ENCODE measurements around the gene DUOX1. TPM values are rescaled to one million over a fixed set of nuclear protein-coding genes. Genes with fewer than 3 reads are reported as not detected.

DUOX1 gene
- total RNA-seq, 4 donors from 2014 or later = 1.5 to 4.2 (median 3.9) TPM

DNA sequence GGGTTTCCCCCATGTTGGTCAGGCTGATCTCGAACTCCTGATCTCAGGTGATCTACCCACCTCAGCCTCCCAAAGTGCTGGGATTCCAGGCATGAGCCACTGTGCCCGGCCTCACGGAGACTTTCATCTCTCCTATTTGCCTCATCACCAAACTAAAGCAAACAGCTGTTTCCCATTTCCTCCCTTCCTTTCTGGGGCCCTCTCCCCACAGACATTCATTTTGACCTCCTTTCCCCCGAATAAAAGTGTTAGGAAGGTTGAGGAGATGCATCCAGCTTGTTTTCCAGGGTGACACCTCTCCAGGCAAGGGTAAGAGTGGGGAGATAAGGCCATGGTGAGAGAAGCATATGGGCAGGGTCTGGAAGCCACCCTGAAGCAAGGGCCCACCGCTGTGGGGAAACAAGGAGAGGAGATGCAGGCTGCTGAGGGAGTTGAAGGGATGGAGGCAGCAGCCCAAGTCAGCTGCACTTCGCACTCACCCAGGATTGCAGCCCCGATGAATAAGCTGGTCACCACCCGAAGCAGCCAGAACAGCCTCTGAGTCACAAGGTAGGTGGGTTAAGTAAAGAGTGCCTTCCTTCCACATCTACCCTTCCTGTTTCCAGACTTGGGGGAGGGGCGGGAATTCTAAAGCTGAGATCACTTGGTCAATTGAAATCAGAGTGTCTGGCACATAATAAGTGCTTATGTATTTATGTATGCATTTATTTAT lies 7.9 kb upstream of the DUOX1 start:
- Histone ChIP-seq H3K27me3 (peaks cover 6 to 68% of the 10 kb centered on the region in 2 donors), H3K9me3 (no peaks in the 10 kb centered on the region), H3K4me1 (peaks cover 0 to 14% (median 5%) of the 10 kb centered on the region in 4 donors), H3K27ac (no peak overlapping the region), H3K4me3 (no peak overlapping the region), H3K36me3 (no peaks in the 10 kb centered on the region)
- TF ChIP-seq, protein P1, sequence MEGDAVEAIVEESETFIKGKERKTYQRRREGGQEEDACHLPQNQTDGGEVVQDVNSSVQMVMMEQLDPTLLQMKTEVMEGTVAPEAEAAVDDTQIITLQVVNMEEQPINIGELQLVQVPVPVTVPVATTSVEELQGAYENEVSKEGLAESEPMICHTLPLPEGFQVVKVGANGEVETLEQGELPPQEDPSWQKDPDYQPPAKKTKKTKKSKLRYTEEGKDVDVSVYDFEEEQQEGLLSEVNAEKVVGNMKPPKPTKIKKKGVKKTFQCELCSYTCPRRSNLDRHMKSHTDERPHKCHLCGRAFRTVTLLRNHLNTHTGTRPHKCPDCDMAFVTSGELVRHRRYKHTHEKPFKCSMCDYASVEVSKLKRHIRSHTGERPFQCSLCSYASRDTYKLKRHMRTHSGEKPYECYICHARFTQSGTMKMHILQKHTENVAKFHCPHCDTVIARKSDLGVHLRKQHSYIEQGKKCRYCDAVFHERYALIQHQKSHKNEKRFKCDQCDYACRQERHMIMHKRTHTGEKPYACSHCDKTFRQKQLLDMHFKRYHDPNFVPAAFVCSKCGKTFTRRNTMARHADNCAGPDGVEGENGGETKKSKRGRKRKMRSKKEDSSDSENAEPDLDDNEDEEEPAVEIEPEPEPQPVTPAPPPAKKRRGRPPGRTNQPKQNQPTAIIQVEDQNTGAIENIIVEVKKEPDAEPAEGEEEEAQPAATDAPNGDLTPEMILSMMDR (IDR thresholded peaks at IDR 0.05) = no peak
- no peak for TF ChIP-seq EP300 (IDR thresholded peaks at IDR 0.05)
- no peak for TF ChIP-seq POLR2A (IDR thresholded peaks at IDR 0.05)
- WGBS, 2 donors = 54 to 61% methylated on average over 9 of the region's 9 CpGs
- DNase-seq (ENCODE audit: low spot score in 2 of 2) = no peak

DNA sequence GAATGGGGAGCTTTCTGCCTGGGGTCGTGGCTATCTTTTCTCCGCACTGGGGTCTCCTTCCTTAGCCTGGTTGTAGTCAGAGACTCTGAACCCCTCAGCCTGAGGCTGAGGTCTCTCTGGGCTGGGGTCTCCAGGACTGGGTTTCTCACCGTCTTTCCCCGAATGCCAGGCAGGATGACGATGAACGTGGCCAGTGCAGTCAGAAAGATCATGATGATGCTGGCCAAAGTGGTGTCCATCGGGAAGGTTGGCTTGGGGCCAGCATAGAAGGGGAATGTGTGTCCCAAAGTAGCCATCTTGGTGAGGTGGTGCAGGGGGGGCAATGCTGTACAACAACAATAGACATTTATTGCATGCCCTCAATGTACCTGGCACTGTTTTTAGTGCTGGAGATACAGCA lies 7.1 kb upstream of the DUOX1 start:
- TF ChIP-seq, protein P1 (IDR thresholded peaks at IDR 0.05) = no peak
- TF ChIP-seq POLR2A (IDR thresholded peaks at IDR 0.05) = no peak
- TF ChIP-seq EP300 (IDR thresholded peaks at IDR 0.05) = no peak
- no peak overlapping the region for H3K4me3 ChIP-seq
- no peak for DNase-seq (ENCODE audit: low spot score in 2 of 2)
- H3K27me3 ChIP-seq = peaks cover 0 to 60% of the 10 kb centered on the region in 2 donors
- H3K4me1 ChIP-seq = peaks cover 0 to 6% (median under 1%) of the 10 kb centered on the region in 4 donors
- H3K27ac ChIP-seq = no peak overlapping the region
- H3K9me3 ChIP-seq = no peaks in the 10 kb centered on the region
- WGBS, 2 donors = 78 to 91% methylated on average over 7 of the region's 7 CpGs
- H3K36me3 ChIP-seq = no peaks in the 10 kb centered on the region

DNA sequence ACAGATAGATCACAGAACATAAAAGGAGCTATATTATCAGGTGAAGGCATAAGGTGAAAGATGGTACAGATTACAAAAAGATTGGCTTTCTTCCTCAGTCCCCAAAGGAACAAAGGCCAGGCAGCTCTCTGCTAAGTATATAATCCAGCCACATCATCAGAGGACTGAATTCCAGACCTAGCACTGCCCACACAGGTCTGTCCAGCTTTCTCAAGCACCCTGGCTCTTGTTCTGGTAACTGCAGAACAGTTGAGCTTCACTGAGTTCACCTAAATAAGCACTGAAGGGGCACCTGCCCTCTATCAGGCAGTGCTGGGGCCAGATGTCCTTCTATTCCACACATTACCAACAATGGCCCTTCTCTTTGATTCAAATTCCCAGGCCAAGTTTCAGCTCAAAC lies 6.4 kb upstream of the DUOX1 start:
- H3K4me1 ChIP-seq = no peaks in the 10 kb centered on the region
- no peak for TF ChIP-seq POLR2A (IDR thresholded peaks at IDR 0.05)
- peaks cover 0 to 64% of the 10 kb centered on the region in 2 donors for H3K27me3 ChIP-seq
- H3K4me3 ChIP-seq = no peak overlapping the region
- DNase-seq (ENCODE audit: low spot score in 2 of 2) = no peak
- H3K36me3 ChIP-seq = no peaks in the 10 kb centered on the region
- H3K27ac ChIP-seq = no peak overlapping the region
- no peaks in the 10 kb centered on the region for H3K9me3 ChIP-seq

DNA sequence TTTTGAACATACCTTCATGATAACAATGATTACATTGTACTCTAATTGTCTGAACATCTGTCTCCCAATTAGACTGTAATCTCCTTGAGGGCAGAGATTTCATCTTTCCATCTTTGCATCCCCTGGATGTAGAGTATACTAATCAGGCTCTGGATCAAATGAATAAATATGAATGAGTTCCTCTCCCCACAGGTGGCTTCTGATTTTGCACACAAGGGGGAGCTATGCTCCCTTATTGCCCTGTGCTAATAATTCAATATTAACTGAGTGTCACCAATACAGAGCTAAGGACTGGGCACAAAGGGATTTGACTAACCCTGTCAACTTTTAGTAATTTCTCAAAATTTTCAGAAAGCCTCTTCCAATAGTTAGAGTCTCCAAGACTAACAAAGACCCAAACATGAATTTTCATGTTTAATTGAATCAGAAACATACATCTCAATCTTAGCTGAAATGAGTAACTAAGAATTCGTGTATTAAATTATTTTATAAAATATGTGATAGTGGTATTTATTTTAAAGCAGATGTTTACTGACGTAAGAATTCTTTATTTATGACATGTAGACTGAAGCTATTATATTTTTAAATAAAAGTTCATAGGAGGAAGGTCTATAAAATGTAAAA lies 3.1 kb upstream of the DUOX1 start:
- Histone ChIP-seq H3K4me3 (no peak overlapping the region), H3K27me3 (peaks cover 0 to 63% of the 10 kb centered on the region in 2 donors), H3K9me3 (no peaks in the 10 kb centered on the region), H3K4me1 (peaks cover 0 to 21% (median 11%) of the 10 kb centered on the region in 4 donors), H3K36me3 (no peaks in the 10 kb centered on the region), H3K27ac (no peak overlapping the region)
- TF ChIP-seq POLR2A (IDR thresholded peaks at IDR 0.05) = no peak
- TF ChIP-seq, protein P1 (IDR thresholded peaks at IDR 0.05) = peak in 4 of 5 experiments; percentile 18 to 52 (median 43)
- 78 to 82% methylated on average over 2 of the region's 2 CpGs for WGBS, 2 donors
- no peak for DNase-seq (ENCODE audit: low spot score in 2 of 2)

DNA sequence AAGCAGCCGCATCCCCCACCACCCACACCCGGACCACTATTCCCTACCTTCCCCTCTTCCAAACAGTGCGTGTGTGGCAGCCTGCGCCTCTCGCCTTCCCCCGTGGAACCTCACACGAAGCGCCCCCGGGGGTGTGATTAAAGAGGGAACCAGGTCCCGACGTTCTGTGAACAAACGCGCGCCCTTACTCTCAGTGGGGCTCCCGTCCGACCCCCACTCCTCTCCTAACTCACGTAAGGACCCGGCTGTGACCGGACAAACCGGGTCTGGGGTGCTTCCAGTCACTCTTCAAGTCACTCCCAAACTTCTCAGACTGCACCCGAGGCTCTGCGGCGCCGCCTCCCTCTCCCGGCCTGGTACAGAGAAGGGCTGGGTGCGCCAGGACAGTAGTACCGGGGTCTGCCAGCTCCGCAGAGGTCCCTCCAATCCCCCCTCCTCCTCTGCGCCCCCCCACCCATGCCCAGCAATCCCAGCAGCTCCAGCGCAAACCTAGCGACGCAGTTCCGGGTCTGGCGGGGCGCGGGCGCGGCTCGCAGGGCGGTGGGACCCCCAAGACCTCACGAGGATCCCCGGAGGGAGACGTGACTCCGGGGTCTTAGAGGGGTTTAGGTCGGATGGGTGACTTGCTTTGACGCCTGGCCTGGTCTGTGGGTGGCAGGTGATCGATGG lies 689 bp upstream of the DUOX1 start:
- DNase-seq (ENCODE audit: low spot score in 2 of 2) = no peak
- Histone ChIP-seq H3K4me3 (peak overlapping the region; percentile 19 to 59 (median 41)), H3K9me3 (no peaks in the 10 kb centered on the region), H3K27ac (peak overlapping the region in 1 of 4 donors; percentile 51), H3K27me3 (peaks cover 0 to 60% of the 10 kb centered on the region in 2 donors), H3K36me3 (no peaks in the 10 kb centered on the region), H3K4me1 (peaks cover 0 to 21% (median 11%) of the 10 kb centered on the region in 4 donors)
- TF ChIP-seq, protein P1 (IDR thresholded peaks at IDR 0.05) = no peak
- TF ChIP-seq POLR2A (IDR thresholded peaks at IDR 0.05) (no peak), EP300 (IDR thresholded peaks at IDR 0.05) (no peak)
- 3 to 8% methylated on average over 31 to 41 of the region's 47 CpGs for WGBS, 2 donors

Data from tibial nerve (tissue), 4 donors.